ENCODE results near the gene FGGY.

DNA sequence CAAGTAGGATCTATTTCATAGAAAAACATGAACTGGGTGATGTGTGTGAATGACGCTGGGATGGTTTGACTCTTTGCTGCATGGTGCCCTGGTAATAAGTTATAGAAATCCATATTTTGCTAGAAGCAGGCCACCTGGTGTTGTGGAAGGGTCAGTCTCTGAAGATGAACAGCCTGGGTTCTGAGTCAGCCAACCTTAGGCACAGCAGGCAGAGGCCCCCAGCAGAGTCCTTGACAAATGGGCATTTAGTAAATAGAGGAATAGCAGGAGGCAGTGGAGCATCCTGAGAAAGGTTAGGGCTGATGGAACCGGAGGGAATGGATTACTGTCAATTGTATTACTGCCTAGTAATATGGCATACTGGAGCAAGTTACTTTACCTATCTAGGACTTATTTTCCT lies 20.9 kb downstream of the FGGY start:
- TF ChIP-seq EZH2 (IDR thresholded peaks at IDR 0.05; ENCODE audit: low read depth): no peak
- TF ChIP-seq, protein P1, sequence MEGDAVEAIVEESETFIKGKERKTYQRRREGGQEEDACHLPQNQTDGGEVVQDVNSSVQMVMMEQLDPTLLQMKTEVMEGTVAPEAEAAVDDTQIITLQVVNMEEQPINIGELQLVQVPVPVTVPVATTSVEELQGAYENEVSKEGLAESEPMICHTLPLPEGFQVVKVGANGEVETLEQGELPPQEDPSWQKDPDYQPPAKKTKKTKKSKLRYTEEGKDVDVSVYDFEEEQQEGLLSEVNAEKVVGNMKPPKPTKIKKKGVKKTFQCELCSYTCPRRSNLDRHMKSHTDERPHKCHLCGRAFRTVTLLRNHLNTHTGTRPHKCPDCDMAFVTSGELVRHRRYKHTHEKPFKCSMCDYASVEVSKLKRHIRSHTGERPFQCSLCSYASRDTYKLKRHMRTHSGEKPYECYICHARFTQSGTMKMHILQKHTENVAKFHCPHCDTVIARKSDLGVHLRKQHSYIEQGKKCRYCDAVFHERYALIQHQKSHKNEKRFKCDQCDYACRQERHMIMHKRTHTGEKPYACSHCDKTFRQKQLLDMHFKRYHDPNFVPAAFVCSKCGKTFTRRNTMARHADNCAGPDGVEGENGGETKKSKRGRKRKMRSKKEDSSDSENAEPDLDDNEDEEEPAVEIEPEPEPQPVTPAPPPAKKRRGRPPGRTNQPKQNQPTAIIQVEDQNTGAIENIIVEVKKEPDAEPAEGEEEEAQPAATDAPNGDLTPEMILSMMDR (conservative IDR thresholded peaks at IDR 0.05): no peak
